Glomerular visceral epithelial cell (primary cell): Measurements from ENCODE around the gene MAP1A.
"Not testable (repeated sequence)": the region's sequence is repeated elsewhere in the genome, so short reads cannot be mapped to it uniquely, and the experiment has no call there.

Experiments used
- DNase-seq: peaks from one replicate; pipeline ENCODE4 v3.0.0-alpha.2; 2016; ENCODE audit errors: extremely low spot score

The MAP1A gene

DNA sequence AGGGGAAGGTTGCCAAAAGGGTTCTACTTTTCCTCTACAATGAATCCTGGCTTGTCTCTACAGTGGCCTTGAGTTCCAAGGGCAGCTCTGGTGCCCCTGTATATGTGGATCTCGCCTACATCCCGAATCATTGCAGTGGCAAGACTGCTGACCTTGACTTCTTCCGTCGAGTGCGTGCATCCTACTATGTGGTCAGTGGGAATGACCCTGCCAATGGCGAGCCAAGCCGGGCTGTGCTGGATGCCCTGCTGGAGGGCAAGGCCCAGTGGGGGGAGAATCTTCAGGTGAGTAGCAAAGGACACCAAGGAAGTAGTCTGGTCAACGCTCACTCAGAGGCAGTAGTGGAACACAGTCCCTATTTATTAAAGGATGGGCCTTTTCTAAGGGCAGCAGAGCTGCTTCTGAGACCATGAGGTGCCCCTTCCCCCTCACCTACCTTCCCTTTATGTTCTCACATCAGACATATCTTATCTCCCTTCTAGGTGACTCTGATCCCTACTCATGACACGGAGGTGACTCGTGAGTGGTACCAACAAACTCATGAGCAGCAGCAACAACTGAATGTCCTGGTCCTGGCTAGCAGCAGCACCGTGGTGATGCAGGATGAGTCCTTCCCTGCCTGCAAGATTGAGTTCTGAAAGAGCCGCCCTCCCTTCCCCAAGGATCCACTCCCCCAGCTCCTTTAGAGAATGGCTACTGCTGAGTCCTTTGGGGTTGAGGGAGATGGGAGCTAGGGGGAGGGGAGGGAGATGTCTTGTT, 12.4 kb downstream of the MAP1A start:
- DNase-seq = no peak

- no peak for DNase-seq
Measured at GRCh38 chr15:43531018-43531670, 13.7 kb downstream of the MAP1A start.

DNA sequence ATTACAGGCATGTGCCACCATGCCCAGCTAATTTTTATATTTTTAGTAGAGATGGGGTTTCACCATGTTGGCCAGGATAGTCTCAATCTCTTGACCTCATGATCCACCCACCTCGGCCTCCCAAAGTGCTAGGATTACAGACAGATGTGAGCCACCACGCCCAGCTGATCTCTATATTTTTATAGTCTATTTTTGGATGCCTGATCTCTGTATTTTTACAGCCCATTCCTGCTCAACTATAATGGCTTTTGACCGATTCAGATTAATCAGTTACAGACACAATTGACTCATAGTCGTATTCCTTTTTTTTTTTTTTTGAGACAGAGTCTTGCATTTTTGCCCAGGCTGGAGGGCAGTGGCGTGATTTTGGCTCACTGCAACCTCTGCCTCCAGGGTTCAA, 15.4 kb downstream of the MAP1A start:
- DNase-seq = peak; percentile 76

GRCh38 chr15:43534897-43535296, 17.5 kb downstream of the MAP1A start:
- DNase-seq = peak; percentile 75

GRCh38 chr15:43538091-43538490, 20.7 kb downstream of the MAP1A start:
- no peak for DNase-seq

DNA sequence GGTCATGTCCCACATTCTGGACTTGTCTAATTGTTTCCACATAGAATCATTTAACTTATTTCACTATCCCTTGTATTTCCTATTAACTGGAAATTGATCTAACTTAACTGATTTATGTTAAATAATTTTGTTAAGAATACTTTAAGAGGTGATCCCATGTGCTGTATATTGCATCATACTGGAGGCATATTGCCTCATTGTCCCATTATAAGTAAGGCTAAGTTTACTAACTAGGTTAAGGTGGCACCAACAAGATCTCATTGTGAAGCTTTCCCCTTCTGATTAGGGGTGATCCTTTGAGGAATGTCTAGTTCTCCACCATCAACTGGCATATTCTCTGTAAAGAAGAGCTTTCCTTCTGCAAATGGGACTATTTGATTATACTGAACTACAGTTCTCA, 24.4 kb downstream of the MAP1A start:
- DNase-seq = no peak

DNA sequence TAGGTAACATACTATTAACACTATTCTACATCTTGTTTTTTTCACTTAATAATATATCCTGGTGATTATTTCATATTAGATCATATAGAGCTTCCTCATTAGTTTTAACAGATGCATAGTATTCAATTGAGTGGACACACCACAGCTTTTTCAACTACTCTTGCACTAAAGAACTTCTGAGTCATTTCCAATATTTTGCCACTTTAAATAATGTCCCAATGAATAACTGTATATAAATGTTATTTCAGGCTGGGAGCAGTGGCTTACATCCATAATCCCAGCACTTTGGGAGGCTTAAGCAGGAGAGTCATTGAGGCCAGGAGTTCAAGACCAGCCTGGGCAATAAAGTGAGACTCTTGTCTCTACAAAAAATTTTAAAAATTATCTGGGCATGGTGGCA, 26.9 kb downstream of the MAP1A start:
- no peak for DNase-seq

GRCh38 chr15:43545426-43545825, 28.0 kb downstream of the MAP1A start:
- no peak for DNase-seq

GRCh38 chr15:43547539-43547938, 30.1 kb downstream of the MAP1A start:
- DNase-seq = no peak

DNA sequence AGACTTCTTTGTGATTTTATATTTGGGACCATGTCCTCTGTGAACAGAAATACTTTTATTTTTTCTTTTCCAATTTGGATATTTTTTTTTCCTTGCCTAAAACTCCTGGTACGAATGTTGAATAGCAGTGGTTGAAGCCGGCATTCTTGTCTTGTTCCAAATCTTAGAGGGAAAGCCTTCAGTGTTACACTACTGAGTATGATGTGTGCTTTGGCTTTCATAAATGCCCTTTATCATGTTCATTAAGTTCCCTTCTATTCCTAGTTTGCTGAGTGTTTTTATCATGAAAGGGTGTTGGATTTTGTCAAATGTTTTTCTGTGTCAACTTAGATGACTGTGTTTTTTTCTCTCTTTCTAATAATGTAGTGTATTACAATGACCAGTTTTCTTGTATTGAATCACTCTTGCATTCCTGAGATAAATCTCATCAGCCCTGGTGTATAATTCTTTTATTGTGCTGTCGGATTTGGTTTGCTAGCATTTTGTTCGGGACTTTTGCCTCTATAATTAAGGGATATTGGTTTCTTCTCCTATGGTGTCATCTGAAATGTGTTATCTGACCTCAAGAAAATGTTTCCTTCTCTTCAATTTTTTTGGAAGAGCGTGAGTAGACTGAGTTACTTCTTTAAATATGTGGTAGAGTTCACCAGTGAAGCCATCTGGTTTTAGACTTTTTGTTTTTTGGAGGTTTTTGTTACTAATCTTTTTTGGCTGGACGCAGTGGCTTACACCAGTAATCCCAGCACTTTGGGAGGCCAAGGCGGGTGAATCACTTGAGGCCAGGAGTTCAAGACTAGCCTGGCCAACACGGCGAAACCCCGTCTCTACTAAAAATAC, 33.3 kb downstream of the MAP1A start:
- DNase-seq = no peak

- DNase-seq = no peak
Measured at GRCh38 chr15:43552256-43552655, 34.8 kb downstream of the MAP1A start.

DNA sequence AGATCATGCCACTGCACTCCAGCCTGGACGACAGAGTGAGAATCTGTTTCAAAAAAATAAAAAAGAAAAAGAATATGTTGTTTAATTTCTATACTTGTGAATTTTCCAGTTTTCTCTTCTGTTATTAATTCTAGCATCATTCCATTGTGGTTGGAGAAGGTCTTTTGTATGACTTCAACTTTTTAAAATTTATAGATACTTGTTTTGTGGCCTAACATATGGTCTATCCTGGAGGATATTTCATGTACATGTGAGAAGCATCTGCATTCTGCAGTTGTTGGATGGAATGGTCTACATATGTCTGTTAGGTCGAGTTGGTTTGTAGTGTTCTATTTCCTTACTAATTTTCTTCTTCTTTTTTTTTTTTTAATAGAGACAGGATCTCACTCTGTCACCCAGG, 35.6 kb downstream of the MAP1A start:
- no peak for DNase-seq

DNA sequence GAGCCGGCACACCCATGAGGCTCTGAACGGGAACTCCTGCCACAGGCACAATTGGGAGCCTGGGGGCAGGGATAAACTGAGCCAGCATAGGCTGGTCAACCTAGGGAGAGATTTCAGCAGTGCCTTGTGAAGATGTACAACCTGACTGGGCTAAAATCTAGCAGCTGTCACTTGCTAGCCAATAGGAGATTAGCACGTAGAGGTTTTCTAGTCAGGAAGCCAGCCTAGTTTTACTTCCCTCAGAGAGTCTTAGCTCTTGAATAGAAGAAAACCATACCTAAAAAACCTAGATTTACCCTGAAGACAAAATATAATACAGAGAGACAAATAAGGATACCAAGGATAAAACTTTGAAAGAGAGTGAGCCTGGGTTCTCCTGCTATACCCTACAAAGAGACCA, 45.3 kb downstream of the MAP1A start:
- not testable (repeated sequence) for DNase-seq

GRCh38 chr15:43563793-43564192, 46.4 kb downstream of the MAP1A start:
- DNase-seq = not testable (repeated sequence)

- DNase-seq = not testable (repeated sequence)
Measured at GRCh38 chr15:43566615-43567014, 49.2 kb downstream of the MAP1A start.

DNA sequence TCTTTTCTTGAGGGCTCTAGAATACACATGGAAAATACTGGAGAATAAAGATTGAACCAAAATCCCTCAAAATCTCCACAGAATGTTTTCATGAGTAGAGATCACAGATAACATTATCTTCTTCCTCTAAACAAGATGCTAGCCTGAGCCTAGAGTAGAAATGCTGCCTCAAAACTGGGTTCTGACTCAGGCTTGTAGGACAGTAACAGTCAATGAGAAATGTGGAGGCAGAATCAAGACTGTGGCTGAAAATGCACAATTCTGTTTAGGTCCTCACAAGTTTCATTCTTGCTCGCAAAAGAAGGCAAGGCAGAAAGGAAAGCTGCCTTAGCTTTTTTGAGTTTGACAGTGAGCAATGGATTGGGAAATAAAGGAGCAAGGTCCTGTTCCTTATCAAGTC, 57.2 kb downstream of the MAP1A start:
- DNase-seq = not testable (repeated sequence)
